Endothelial cell of umbilical vein (primary cell): ENCODE measurements around the gene ERBIN.

Experiments
- FOS ChIP-seq: IDR thresholded peaks from 2 replicates; pipeline ENCODE4 v1.6.1; 2011; ENCODE audit warnings: mild to moderate bottlenecking, low read length, moderate library complexity, borderline replicate concordance; ENCODE audit not compliant: insufficient read depth
- GATA2 ChIP-seq: IDR thresholded peaks from 2 replicates; pipeline ENCODE4 v1.7.0; 2011; ENCODE audit warnings: low read depth, mild to moderate bottlenecking, moderate library complexity, mixed read lengths, low read length; ENCODE audit not compliant: insufficient read length, insufficient read depth
- POLR2A ChIP-seq: IDR thresholded peaks from 2 replicates; pipeline ENCODE4 v1.6.1; 2012; ENCODE audit warnings: low read depth, mild to moderate bottlenecking, control low read depth, low read length
- TF ChIP-seq, protein P1 (sequence below), 2 donors: IDR thresholded peaks; 1 replicate in 1 of 2; 2 replicates in 1 of 2; pipeline ENCODE4 v1.5.1; 2011; ENCODE audit warnings: low read length in 2 of 2, mild to moderate bottlenecking in 2 of 2, moderate library complexity in 2 of 2, control low read depth in 1 of 2, inconsistent platforms in 1 of 2, low read depth in 1 of 2; ENCODE audit not compliant: insufficient read depth in 1 of 2; ENCODE audit errors: extremely low read depth in 1 of 2
- TF ChIP-seq, protein P2 (sequence below): IDR thresholded peaks from 2 replicates; pipeline ENCODE4 v1.6.1; 2011; ENCODE audit not compliant: insufficient read depth, insufficient read length

DNA sequence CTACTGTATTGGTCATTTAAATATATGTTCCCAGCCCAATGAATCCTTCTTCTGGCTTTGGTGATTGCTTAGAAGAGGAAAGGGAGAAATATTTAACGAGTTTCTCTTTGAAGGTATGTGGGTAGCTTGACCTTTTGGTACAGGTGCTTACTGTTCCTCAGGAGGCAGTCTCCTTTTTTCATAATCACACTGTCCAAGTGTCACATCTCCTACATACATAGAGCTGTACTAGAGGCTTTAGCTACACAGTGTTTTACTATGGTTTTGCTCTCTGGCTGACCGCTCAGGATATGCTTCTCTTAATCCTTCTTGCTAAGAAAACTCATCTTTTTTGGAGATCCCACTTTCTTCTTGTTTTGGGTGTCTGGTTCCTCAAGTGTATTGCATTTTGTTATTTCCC lies 6.9 kb downstream of the ERBIN start:
- TF ChIP-seq POLR2A (no peak), FOS (no peak), GATA2 (no peak)
- TF ChIP-seq, protein P1, sequence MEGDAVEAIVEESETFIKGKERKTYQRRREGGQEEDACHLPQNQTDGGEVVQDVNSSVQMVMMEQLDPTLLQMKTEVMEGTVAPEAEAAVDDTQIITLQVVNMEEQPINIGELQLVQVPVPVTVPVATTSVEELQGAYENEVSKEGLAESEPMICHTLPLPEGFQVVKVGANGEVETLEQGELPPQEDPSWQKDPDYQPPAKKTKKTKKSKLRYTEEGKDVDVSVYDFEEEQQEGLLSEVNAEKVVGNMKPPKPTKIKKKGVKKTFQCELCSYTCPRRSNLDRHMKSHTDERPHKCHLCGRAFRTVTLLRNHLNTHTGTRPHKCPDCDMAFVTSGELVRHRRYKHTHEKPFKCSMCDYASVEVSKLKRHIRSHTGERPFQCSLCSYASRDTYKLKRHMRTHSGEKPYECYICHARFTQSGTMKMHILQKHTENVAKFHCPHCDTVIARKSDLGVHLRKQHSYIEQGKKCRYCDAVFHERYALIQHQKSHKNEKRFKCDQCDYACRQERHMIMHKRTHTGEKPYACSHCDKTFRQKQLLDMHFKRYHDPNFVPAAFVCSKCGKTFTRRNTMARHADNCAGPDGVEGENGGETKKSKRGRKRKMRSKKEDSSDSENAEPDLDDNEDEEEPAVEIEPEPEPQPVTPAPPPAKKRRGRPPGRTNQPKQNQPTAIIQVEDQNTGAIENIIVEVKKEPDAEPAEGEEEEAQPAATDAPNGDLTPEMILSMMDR (IDR thresholded peaks at IDR 0.05; ENCODE audit: extremely low read depth in 1 of 2, insufficient read depth in 1 of 2, low read depth in 1 of 2, low read length in 2 of 2) = no peak
- TF ChIP-seq, protein P2, sequence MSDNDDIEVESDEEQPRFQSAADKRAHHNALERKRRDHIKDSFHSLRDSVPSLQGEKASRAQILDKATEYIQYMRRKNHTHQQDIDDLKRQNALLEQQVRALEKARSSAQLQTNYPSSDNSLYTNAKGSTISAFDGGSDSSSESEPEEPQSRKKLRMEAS = no peak
